Activated CD8-positive, alpha-beta T cell treated with anti-CD3 and anti-CD28 coated beads, Interleukin-2, amount 10 ng/mL, durations not matched to agents 7 days and 5 days (primary cell): ENCODE data around the gene TNC. TPM values are rescaled to one million over a fixed set of nuclear protein-coding genes. Genes with fewer than 3 reads are reported as not detected.

Experiments used
- ATAC-seq: fragments of 150-1000 bp; cut with Tn5 transposase; one replicate; pipeline ENCODE4 v1.10.0; 2021; ENCODE audit warnings: moderate library complexity
- CTCF ChIA-PET: fragments of 350-600 bp; sonication (Branson Sonifier 250); formaldehyde crosslinking; loops from one replicate; lab custom pipeline; 2021; ENCODE audit warnings: antibody characterized with exemption; lab: Charles Lee
- POLR2A ChIA-PET: fragments of 350-600 bp; sonication (Branson Sonifier 250); formaldehyde crosslinking; loops from one replicate; lab custom pipeline; 2021; ENCODE audit warnings: antibody characterized with exemption; lab: Charles Lee
- DNase-seq: peaks from one replicate; pipeline ENCODE4 v3.0.0-alpha.2; 2020
- H3K27ac Mint-ChIP-seq: one replicate; pipeline ENCODE4 v1.8.0; 2021; ENCODE audit warnings: mild to moderate bottlenecking, mixed read lengths
- H3K27me3 Mint-ChIP-seq: one replicate; pipeline ENCODE4 v1.8.0; 2021; ENCODE audit warnings: low read depth, mixed read lengths
- H3K36me3 Mint-ChIP-seq: one replicate; pipeline ENCODE4 v1.8.0; 2021; ENCODE audit warnings: low read depth, mixed read lengths
- H3K4me1 Mint-ChIP-seq: one replicate; pipeline ENCODE4 v1.8.0; 2021; ENCODE audit warnings: low read depth, mixed read lengths
- H3K4me3 Mint-ChIP-seq: one replicate; pipeline ENCODE4 v1.8.0; 2021; ENCODE audit warnings: mild to moderate bottlenecking, mixed read lengths
- H3K9me3 Mint-ChIP-seq: one replicate; pipeline ENCODE4 v1.8.0; 2022; ENCODE audit warnings: mixed read lengths; ENCODE audit not compliant: insufficient read depth
- total RNA-seq, 2 experiments: library from RNA; stranded (reverse); gene quantifications; one replicate each; pipeline ENCODE4 v1.2.3, GENCODE V29; 2021

TNC gene
- total RNA-seq, 2 experiments from 2014 or later: not detected

DNA sequence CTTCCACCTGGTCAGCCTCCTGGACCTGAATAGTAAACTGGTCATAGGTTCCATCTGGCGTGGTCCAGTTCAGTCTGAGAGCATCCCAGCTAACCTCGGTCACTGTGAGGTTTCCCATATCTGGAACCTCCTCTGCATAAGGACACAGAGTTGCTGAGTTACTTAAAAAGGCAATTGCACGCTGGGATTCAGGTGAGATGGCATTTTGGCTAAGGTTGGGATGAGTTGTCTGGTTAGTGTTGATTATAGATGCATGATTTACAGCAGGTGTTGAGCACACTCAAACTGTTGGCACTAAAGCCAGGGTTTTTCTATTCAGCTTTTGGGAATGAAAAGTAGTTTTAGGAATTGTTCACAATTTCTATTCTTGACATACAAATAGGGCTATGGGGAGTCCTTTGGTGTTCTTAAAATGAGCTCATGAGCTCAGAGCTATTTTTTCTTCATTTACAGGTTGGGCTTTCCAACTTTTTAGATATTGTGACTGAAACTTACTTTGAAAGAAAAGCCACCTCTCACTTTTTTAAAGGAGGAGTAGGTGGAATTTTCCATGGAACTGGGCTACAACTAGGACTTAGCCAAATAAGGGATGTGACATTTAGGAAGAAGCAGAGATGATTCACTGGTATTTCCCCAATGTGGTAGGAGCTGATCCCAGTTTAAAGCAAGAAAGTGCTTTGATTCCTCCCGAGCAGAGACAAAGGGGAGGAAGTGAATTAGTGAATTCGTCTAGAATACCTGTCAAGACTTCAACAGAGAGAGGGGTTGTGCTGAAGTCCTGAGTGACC lies 54.7 kb downstream of the TNC start:
- no peaks in the 10 kb centered on the region for H3K36me3 Mint-ChIP-seq
- no peaks in the 10 kb centered on the region for H3K9me3 Mint-ChIP-seq
- H3K27ac Mint-ChIP-seq: no peak overlapping the region
- H3K27me3 Mint-ChIP-seq: peaks cover 10% of the 10 kb centered on the region
- ChIA-PET POLR2A (no interaction called here), CTCF (no interaction called here)
- DNase-seq (no peak), ATAC-seq (no peak)
- H3K4me3 Mint-ChIP-seq: no peak overlapping the region
- H3K4me1 Mint-ChIP-seq: no peaks in the 10 kb centered on the region

- Mint-ChIP-seq H3K4me1 (no peaks in the 10 kb centered on the region), H3K27ac (no peak overlapping the region), H3K9me3 (no peaks in the 10 kb centered on the region), H3K36me3 (no peaks in the 10 kb centered on the region), H3K4me3 (no peak overlapping the region), H3K27me3 (peaks cover 25% of the 10 kb centered on the region)
- ChIA-PET POLR2A (no interaction called here), CTCF (no interaction called here)
- ATAC-seq: no peak
- no peak for DNase-seq
These were observed 59.2 kb downstream of the TNC start for GRCh38 chr9:115058684-115059315.

GRCh38 chr9:115058175-115058574 lies 59.8 kb downstream of the TNC start:
- Mint-ChIP-seq H3K27ac (no peak overlapping the region), H3K36me3 (no peaks in the 10 kb centered on the region), H3K4me3 (no peak overlapping the region), H3K27me3 (peaks cover 25% of the 10 kb centered on the region), H3K4me1 (no peaks in the 10 kb centered on the region), H3K9me3 (no peaks in the 10 kb centered on the region)
- no peak for DNase-seq
- no peak for ATAC-seq
- ChIA-PET POLR2A (no interaction called here), CTCF (no interaction called here)

- Mint-ChIP-seq H3K4me1 (no peaks in the 10 kb centered on the region), H3K4me3 (no peak overlapping the region), H3K27me3 (peaks cover 31% of the 10 kb centered on the region), H3K9me3 (no peaks in the 10 kb centered on the region), H3K36me3 (no peaks in the 10 kb centered on the region), H3K27ac (no peak overlapping the region)
- DNase-seq (no peak), ATAC-seq (no peak)
- ChIA-PET POLR2A (no interaction called here), CTCF (no interaction called here)
These were observed 60.4 kb downstream of the TNC start for GRCh38 chr9:115057559-115057958.

DNA sequence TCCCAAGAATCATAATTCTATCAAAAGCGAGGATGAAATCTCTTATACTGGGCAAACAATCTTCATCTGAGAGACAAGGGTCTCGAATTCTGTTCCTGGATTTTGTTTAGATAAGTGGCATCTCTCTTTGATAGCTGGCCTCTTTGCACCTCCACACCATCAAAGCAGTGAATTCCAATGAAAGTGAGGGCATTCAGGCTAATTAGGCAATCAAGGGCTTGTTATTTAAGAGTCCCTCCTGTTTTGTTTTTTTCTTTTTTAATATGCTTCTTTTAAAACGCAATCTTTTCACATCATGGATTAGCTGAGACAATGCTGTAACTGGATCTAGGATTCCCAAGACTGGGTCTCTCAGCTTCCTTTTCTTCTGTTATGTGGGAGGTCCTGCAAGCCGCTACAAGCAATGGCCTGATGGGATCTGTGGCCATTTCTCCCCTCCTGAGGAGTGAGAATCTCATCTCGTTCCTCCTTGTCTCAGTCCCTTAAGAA lies 67.9 kb downstream of the TNC start:
- ChIA-PET CTCF (interaction anchor here (0.7 to 1.1 kb wide), 2 partner anchors 17 to 432 kb away, joined by 3 read pairs; no protein-coding TSS in a partner anchor), POLR2A (no interaction called here)
- Mint-ChIP-seq H3K36me3 (no peaks in the 10 kb centered on the region), H3K27me3 (peaks cover 33% of the 10 kb centered on the region), H3K9me3 (no peaks in the 10 kb centered on the region), H3K27ac (no peak overlapping the region), H3K4me3 (no peak overlapping the region), H3K4me1 (no peaks in the 10 kb centered on the region)
- DNase-seq (no peak), ATAC-seq (no peak)

DNA sequence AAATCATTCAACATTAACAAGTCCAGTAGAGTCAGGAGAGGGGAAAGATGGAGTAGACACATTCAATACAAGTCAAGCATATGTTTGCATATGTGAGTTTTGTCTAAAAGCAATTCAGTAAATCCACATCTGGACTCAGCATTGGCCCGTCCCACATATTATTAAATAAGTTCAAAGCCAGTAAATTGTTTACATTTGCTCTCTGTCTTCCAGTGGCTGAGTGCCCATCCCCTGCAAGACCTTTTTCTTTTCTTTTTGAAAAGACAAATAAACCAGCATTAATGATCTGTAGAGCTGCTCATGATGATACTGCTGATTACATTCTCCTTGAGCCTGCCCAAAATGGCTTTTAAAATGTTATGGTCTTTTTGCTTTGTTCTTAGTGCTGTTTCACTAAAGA lies 71.1 kb downstream of the TNC start:
- ChIA-PET POLR2A (interaction anchor here (0.6 kb wide), 1 partner anchor 90 kb away, joined by 5 read pairs; no protein-coding TSS in a partner anchor), CTCF (no interaction called here)
- Mint-ChIP-seq H3K4me1 (peaks cover 6% of the 10 kb centered on the region), H3K27me3 (peaks cover 18% of the 10 kb centered on the region), H3K9me3 (no peaks in the 10 kb centered on the region), H3K27ac (no peak overlapping the region), H3K4me3 (no peak overlapping the region), H3K36me3 (no peaks in the 10 kb centered on the region)
- DNase-seq (no peak), ATAC-seq (no peak)

GRCh38 chr9:115046199-115046598 lies 71.8 kb downstream of the TNC start:
- H3K4me3 Mint-ChIP-seq: no peak overlapping the region
- peaks cover 9% of the 10 kb centered on the region for H3K4me1 Mint-ChIP-seq
- POLR2A ChIA-PET: no interaction called here
- CTCF ChIA-PET: no interaction called here
- H3K27me3 Mint-ChIP-seq: peaks cover 17% of the 10 kb centered on the region
- DNase-seq: no peak
- no peaks in the 10 kb centered on the region for H3K9me3 Mint-ChIP-seq
- H3K27ac Mint-ChIP-seq: no peak overlapping the region
- no peaks in the 10 kb centered on the region for H3K36me3 Mint-ChIP-seq
- ATAC-seq: no peak

DNA sequence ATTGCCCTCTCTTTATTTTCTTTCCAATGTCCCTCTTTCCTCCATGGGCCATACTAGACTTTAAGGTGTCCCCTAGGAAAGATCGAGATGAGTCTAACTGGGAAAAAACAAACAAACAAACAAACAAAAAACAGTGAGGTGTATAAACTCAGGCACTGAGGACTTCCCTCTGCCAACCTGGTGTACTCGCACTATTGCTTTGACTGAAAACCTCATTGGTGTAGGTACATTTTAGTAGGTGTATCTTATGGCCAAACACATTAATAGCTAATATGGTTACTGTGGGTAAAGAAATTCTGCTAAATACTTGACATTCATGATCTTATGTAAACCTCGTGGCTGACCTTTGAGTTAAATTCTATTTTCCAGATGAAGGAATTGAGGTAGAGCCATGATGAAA lies 74.3 kb downstream of the TNC start:
- Mint-ChIP-seq H3K4me1 (peaks cover 9% of the 10 kb centered on the region), H3K9me3 (no peaks in the 10 kb centered on the region), H3K4me3 (no peak overlapping the region), H3K27ac (no peak overlapping the region), H3K27me3 (peaks cover 7% of the 10 kb centered on the region), H3K36me3 (no peaks in the 10 kb centered on the region)
- ChIA-PET POLR2A (no interaction called here), CTCF (no interaction called here)
- no peak for DNase-seq
- no peak for ATAC-seq

DNA sequence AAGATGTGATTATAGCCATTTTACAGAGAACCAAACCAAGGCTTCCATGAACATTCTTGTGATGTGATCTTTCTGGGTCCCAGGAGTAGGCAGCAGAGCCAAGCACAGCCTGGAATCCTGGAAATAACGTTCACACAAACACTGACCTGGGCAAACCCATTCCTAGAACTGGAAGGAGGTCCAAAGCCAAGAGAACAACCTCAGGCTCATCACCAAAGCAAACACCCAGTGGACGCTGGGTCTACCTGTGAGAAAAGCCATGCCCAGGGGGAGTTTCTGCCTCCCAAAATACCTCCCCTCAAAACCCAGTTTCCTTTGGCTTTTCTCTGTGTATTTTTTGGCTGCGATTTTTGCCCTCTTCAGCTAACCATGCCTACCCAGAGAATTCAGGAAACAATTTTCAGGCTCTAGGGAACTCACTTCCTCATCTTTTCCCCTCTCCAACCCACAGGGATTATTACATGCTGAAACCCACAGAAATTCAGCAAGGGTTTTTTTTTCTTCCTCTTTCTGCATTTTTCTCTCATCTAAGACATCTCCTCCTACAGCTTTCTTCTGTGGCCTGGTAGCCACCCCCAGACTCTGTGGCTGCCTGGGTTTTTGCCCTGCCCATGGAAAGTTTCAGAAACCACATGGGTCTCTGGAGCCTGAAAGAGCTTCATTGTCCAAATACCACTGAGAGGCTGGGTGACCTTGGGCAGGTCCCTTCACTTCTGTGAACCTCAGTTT lies 75.0 kb downstream of the TNC start:
- Mint-ChIP-seq H3K4me3 (no peak overlapping the region), H3K9me3 (no peaks in the 10 kb centered on the region), H3K4me1 (peaks cover 9% of the 10 kb centered on the region), H3K36me3 (no peaks in the 10 kb centered on the region), H3K27me3 (peaks cover 6% of the 10 kb centered on the region), H3K27ac (no peak overlapping the region)
- no peak for DNase-seq
- no peak for ATAC-seq
- ChIA-PET POLR2A (no interaction called here), CTCF (no interaction called here)

GRCh38 chr9:115039516-115040120 lies 78.3 kb downstream of the TNC start:
- POLR2A ChIA-PET: no interaction called here

GRCh38 chr9:115038178-115038577 lies 79.8 kb downstream of the TNC start:
- POLR2A ChIA-PET: no interaction called here
- Mint-ChIP-seq H3K4me3 (no peak overlapping the region), H3K27me3 (peaks cover 4% of the 10 kb centered on the region), H3K36me3 (no peaks in the 10 kb centered on the region), H3K9me3 (no peaks in the 10 kb centered on the region), H3K27ac (no peak overlapping the region), H3K4me1 (peaks cover 32% of the 10 kb centered on the region)
- CTCF ChIA-PET: interaction anchor here (1.8 kb wide), 1 partner anchor 13 kb away, joined by 4 read pairs; no protein-coding TSS in a partner anchor
- ATAC-seq: no peak
- DNase-seq: no peak

More at GRCh38 chr9:115039516-115040120, 78.3 kb downstream of the TNC start:
- Mint-ChIP-seq H3K4me1 (peaks cover 31% of the 10 kb centered on the region), H3K27ac (no peak overlapping the region), H3K36me3 (no peaks in the 10 kb centered on the region), H3K9me3 (no peaks in the 10 kb centered on the region), H3K27me3 (peaks cover 2% of the 10 kb centered on the region), H3K4me3 (no peak overlapping the region)
- no peak for ATAC-seq
- CTCF ChIA-PET: interaction anchor here (1.8 kb wide), 1 partner anchor 14 kb away, joined by 4 read pairs; no protein-coding TSS in a partner anchor
- no peak for DNase-seq
